Body of pancreas (tissue), 4 donors: Measurements from ENCODE around the gene MFSD1.

Experiments
- CTCF ChIP-seq, 7 experiments: fragments of 450-650 bp in 4 of 7; fragments of 200-600 bp in 3 of 7; sonication (generic) in 3 of 7; IDR thresholded peaks; one replicate each; pipeline ENCODE4 v1.5.1; 2016 to 2019; ENCODE audit warnings: antibody characterized with exemption in 7 of 7
- POLR2A ChIP-seq, 3 donors: fragments of 450-650 bp; IDR thresholded peaks; one replicate each; pipeline ENCODE4 v1.6.1; 2016; ENCODE audit warnings: antibody characterized with exemption in 3 of 3, mild to moderate bottlenecking in 2 of 3

- TF ChIP-seq CTCF (IDR thresholded peaks at IDR 0.05) (peak; percentile 52 to 78 (median 73)), POLR2A (IDR thresholded peaks at IDR 0.05) (no peak)
These were observed 44.0 kb downstream of the MFSD1 start for GRCh38 chr3:158845765-158846350.
